Measurements from ENCODE around the gene PRSS53.

DNA sequence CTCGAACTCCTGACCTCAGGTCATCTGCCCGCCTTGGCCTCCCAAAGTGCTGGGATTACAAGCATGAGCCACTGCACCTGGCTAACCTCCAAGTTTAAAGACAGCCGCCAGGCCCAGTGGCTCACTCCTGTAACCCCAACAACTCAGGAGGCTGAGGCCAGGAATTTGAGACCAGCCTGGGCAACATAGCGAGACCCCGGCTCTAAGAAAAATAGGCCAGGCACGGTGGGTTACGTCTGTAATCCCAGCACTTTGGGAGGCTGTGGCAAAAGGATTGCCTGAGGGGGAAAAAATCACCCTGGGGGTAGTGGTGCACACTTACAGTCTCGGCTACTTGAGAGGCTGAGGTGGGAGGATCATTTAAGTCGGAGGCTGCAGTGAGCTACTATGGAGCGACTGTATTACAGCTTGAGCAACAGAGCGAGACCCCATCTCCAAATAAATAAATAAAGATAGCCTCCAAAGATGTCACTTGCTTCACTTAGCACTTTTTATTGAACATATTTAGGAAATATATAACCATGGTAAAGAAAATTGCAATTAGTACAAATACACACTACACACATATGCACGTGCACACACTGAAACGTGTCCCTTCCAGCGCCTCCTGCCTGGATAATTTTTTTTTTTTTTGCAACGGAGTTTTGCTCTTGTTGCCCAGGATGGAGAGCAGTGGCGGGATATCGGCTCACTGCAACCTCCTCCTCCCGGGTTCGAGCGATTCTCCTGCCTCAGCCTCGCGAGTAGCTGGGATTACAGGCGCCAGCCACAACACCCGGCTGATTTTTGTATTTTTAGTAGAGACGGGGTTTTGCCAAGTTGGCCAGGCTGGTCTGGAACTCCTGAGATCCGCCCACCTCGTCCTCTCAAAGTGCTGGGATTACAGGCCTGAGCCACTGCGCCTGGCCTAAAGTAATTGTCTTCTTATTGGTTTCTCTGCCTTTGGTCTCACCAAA, 18.0 kb upstream of the PRSS53 start:
- TF ChIP-seq, protein P1, sequence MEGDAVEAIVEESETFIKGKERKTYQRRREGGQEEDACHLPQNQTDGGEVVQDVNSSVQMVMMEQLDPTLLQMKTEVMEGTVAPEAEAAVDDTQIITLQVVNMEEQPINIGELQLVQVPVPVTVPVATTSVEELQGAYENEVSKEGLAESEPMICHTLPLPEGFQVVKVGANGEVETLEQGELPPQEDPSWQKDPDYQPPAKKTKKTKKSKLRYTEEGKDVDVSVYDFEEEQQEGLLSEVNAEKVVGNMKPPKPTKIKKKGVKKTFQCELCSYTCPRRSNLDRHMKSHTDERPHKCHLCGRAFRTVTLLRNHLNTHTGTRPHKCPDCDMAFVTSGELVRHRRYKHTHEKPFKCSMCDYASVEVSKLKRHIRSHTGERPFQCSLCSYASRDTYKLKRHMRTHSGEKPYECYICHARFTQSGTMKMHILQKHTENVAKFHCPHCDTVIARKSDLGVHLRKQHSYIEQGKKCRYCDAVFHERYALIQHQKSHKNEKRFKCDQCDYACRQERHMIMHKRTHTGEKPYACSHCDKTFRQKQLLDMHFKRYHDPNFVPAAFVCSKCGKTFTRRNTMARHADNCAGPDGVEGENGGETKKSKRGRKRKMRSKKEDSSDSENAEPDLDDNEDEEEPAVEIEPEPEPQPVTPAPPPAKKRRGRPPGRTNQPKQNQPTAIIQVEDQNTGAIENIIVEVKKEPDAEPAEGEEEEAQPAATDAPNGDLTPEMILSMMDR (IDR thresholded peaks at IDR 0.05): no peak
- no peak for TF ChIP-seq POLR2A (IDR thresholded peaks at IDR 0.05)

Measured in testis (tissue), 2 donors.